ENCODE results near the gene CXorf66.

DNA sequence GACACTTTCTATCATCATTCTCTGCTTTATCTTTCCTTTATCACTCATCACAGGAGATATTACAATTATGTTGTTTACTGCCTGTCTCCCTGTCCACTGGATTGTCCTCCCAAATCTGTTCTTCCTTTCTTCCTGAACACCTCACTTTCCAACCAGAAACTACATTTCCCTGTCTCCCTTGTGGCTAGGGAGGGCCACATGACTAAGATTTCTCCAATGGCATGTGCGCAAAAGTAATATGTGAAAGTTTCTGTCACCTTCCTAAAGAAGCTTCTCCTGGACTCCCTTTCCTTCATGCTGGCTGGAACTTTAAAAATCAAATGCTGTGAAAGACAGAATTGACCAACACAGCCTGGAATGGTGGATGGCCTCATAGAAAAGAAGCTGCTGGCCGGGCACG is 58.2 kb downstream of the CXorf66 start:
- no peak for TF ChIP-seq POLR2AphosphoS5 (IDR thresholded peaks at IDR 0.05; ENCODE audit: low read depth, low read length)
- TF ChIP-seq POLR2A (IDR thresholded peaks at IDR 0.05; ENCODE audit: low read depth, low read length) = no peak
